Measurements from ENCODE around the gene SORCS2.

SORCS2 gene

DNA sequence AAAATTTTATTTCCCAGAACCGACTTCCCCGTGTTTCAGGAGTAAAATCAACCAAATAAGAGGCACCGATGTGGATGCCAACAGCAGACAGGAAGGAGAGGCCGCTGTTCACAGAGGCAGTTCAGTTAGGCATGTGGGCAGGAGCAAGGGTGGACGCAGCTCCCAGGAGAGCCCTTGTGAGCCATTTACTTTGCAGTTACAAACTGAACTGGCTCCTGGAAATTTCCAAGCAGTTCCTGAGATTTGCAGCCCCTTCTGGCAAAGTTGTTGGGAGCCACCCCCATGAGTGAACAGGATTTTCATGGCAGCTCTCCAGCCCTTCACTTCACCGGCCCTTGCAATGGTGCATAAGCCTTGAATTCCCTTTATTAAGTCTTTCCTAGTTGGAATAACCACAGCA is 558.2 kb downstream of the SORCS2 start:
- no peak for DNase-seq
- no peaks in the 10 kb centered on the region for H3K36me3 ChIP-seq (replicated peaks)
- in situ Hi-C loops (cut with HindIII; ENCODE audit: low pct_ligation_motif_present, low sequenced_read_pairs): no loop called here
- H3K27me3 ChIP-seq (replicated peaks): no peaks in the 10 kb centered on the region
- H3K4me3 ChIP-seq (ENCODE audit: low read depth, low read length): no peak overlapping the region
- H3K27ac ChIP-seq: no peak overlapping the region
- TF ChIP-seq, protein P1, sequence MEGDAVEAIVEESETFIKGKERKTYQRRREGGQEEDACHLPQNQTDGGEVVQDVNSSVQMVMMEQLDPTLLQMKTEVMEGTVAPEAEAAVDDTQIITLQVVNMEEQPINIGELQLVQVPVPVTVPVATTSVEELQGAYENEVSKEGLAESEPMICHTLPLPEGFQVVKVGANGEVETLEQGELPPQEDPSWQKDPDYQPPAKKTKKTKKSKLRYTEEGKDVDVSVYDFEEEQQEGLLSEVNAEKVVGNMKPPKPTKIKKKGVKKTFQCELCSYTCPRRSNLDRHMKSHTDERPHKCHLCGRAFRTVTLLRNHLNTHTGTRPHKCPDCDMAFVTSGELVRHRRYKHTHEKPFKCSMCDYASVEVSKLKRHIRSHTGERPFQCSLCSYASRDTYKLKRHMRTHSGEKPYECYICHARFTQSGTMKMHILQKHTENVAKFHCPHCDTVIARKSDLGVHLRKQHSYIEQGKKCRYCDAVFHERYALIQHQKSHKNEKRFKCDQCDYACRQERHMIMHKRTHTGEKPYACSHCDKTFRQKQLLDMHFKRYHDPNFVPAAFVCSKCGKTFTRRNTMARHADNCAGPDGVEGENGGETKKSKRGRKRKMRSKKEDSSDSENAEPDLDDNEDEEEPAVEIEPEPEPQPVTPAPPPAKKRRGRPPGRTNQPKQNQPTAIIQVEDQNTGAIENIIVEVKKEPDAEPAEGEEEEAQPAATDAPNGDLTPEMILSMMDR (IDR thresholded peaks at IDR 0.05; ENCODE audit: low read depth, low read length, missing control alignments): no peak

DNA sequence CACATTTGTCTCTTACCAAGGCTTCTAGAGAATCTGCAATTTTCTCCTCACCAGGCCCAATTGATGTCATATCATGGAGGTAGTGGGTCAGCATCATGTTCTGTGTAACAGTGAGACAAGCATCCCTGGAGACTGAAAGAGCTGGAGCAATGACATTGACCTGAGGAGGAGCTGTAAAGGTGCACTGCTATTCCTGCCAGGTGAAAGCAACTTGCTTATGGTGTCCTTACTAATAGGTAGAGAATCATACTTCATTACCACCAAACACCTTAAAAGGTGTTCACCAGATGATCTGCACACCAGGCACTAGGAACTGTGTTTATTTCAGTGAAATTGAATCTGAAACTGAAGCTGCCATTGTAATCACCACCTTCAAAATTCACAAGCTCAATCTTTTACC is 558.6 kb downstream of the SORCS2 start:
- no peak for DNase-seq
- no peak overlapping the region for H3K27ac ChIP-seq
- in situ Hi-C loops (cut with HindIII; ENCODE audit: low pct_ligation_motif_present, low sequenced_read_pairs): no loop called here
- no peaks in the 10 kb centered on the region for H3K36me3 ChIP-seq (replicated peaks)
- H3K27me3 ChIP-seq (replicated peaks): no peaks in the 10 kb centered on the region
- no peak overlapping the region for H3K4me3 ChIP-seq (ENCODE audit: low read depth, low read length)
- TF ChIP-seq, protein P1 (IDR thresholded peaks at IDR 0.05; ENCODE audit: low read depth, low read length, missing control alignments): no peak

DNA sequence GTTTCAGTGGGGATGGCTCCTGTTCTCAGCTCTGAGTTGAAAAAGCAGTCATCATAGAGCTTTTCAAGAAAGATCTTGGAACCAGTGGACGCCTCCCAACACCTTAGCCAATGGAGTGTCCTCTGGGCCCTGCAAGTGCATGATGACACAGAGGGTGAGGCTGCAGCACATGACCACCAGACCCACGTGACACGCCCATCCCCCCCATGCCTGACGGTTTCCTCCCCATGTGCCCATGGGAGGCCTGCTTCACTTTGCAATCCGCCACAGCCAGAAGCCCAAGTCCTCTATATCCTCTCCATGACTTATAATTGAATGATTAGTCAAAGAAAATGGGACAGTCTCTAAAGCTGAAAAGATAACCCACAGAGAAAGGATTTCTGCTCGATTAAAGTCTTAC is 560.3 kb downstream of the SORCS2 start:
- no peak overlapping the region for H3K4me3 ChIP-seq (ENCODE audit: low read depth, low read length)
- in situ Hi-C loops (cut with HindIII; ENCODE audit: low pct_ligation_motif_present, low sequenced_read_pairs): no loop called here
- TF ChIP-seq, protein P1 (IDR thresholded peaks at IDR 0.05; ENCODE audit: low read depth, low read length, missing control alignments): no peak
- peaks cover 12% of the 10 kb centered on the region for H3K36me3 ChIP-seq (replicated peaks)
- no peaks in the 10 kb centered on the region for H3K27me3 ChIP-seq (replicated peaks)
- no peak for DNase-seq
- no peak overlapping the region for H3K27ac ChIP-seq

DNA sequence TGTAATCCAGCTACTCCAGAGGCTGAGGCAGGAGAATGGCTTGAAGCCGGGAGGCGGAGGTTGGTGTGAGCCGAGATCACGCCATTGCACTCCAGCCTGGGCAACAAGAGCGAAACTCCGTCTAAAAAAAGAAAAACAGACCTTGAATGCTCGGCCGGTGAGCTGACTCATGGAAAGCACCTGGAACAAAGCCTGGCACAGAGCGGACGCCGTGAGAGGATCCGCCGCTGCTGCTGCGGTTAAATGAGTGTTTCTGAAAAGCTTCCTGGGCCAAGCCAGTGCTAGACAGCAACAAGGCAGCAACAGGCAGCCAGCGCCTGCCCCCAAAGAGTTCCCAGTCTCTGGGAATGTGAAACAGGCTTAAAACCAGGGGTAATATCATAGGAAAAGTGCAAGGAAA is 560.9 kb downstream of the SORCS2 start:
- Histone ChIP-seq H3K36me3 (replicated peaks) (peaks cover 18% of the 10 kb centered on the region), H3K27ac (no peak overlapping the region), H3K27me3 (replicated peaks) (no peaks in the 10 kb centered on the region), H3K4me3 (ENCODE audit: low read depth, low read length) (no peak overlapping the region)
- in situ Hi-C loops (cut with HindIII; ENCODE audit: low pct_ligation_motif_present, low sequenced_read_pairs): no loop called here
- no peak for DNase-seq
- TF ChIP-seq, protein P1 (IDR thresholded peaks at IDR 0.05; ENCODE audit: low read depth, low read length, missing control alignments): no peak

DNA sequence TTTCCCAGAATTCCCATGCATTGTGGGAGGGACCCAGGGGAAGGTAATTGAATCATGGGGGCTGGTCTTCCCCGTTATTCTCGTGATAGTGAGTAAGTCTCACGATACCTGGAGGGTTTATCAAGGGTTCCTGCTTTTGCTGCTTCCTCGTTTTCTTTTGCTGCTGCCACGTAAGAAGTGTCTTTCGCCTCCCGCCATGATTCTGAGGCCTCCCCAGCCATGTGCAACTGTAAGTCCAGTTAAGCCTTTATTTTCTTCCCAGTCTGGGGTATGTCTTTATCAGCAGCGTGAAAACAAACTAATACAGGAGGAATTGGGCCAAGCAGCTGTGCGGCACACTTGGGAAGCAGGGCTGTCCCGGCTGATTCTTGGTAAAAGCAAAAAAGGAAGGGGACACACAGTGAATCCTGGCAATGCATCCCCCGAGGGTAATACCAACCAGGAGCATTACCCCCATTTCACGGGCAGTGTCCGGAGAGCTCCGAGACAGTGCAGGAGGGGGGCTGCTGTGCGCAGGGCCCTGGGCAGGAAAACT is 561.7 kb downstream of the SORCS2 start:
- DNase-seq: no peak
- Histone ChIP-seq H3K27ac (no peak overlapping the region), H3K36me3 (replicated peaks) (peaks cover 21% of the 10 kb centered on the region), H3K27me3 (replicated peaks) (no peaks in the 10 kb centered on the region), H3K4me3 (ENCODE audit: low read depth, low read length) (no peak overlapping the region)
- in situ Hi-C loops (cut with HindIII; ENCODE audit: low pct_ligation_motif_present, low sequenced_read_pairs): no loop called here
- TF ChIP-seq, protein P1 (IDR thresholded peaks at IDR 0.05; ENCODE audit: low read depth, low read length, missing control alignments): no peak

DNA sequence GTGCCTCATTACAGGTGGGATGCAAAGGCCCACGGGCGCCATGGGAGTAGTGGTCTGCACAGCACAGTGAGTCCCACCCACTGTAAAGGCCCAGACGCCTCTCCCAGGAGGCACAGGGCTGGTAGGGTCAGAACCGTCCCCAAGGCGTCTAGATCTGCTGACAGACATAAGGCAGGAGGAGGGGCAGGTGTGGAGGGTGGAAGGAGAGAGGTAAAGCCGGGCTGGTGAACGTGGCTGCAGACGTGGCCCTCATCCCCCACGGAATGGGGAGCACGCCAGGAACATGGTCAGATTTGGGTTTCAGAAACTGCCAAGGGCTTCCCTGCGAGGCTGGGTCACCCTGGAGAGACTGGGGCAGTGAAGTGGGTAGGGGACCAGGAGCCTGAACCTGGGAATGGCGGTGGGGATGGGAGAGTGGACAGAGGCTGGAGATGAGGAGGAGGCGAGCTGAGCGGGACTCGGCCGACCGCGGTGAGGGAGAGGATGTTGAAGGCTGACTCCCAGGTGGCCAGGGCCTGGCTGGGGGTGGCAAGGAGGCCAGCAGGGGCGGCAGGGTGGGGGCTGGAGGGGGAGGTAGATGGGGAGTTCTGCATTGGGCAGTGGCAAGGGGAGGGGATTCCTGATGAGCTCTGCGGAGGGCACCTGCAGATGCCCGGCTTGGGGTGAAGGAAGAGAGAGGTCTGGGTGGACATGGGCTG is 562.4 kb downstream of the SORCS2 start:
- in situ Hi-C loops (cut with HindIII; ENCODE audit: low pct_ligation_motif_present, low sequenced_read_pairs): no loop called here
- Histone ChIP-seq H3K36me3 (replicated peaks) (peaks cover 27% of the 10 kb centered on the region), H3K4me3 (ENCODE audit: low read depth, low read length) (no peak overlapping the region), H3K27ac (no peak overlapping the region), H3K27me3 (replicated peaks) (no peaks in the 10 kb centered on the region)
- TF ChIP-seq, protein P1 (IDR thresholded peaks at IDR 0.05; ENCODE audit: low read depth, low read length, missing control alignments): no peak
- no peak for DNase-seq

Measured in brain microvascular endothelial cell (primary cell).